GM12878 (cell line): Measurements from ENCODE around the gene TLCD5. TPM values are rescaled to one million over a fixed set of nuclear protein-coding genes. Genes with fewer than 3 reads are reported as not detected.
A peak's percentile ranks its signal among the peaks of the same experiment; 100 is the strongest.

Experiments
- BCL11A ChIP-seq: IDR thresholded peaks from 2 replicates; pipeline ENCODE4 v1.6.1; 2011; ENCODE audit warnings: low read depth, low read length
- BCLAF1 ChIP-seq: fragments of 450-650 bp; IDR thresholded peaks from 2 replicates; pipeline ENCODE4 v1.6.1; 2017; ENCODE audit warnings: antibody characterized with exemption, mild to moderate bottlenecking, moderate library complexity
- BHLHE40 ChIP-seq, 2 experiments: fragments of 450-650 bp in 1 of 2; IDR thresholded peaks; 2 replicates each; pipeline ENCODE4 v1.6.1; 2011 to 2017; ENCODE audit warnings: low read depth in 2 of 2, borderline replicate concordance in 1 of 2, improper control_type of control experiment in 1 of 2, low read length in 1 of 2, mild to moderate bottlenecking in 1 of 2
- CEBPZ ChIP-seq: fragments of 150-350 bp; IDR thresholded peaks from 2 replicates; pipeline ENCODE4 v1.6.1; 2016; ENCODE audit warnings: low read depth, low read length
- CHD2 ChIP-seq: IDR thresholded peaks from 2 replicates; pipeline ENCODE4 v1.6.1; 2011; ENCODE audit warnings: low read depth, low read length, improper control_type of control experiment, borderline replicate concordance
- E2F4 ChIP-seq: IDR thresholded peaks from 2 replicates; pipeline ENCODE4 v1.6.1; 2012; ENCODE audit warnings: low read depth, low read length, improper control_type of control experiment
- E2F8 ChIP-seq: fragments of 450-650 bp; IDR thresholded peaks from 2 replicates; pipeline ENCODE4 v1.6.1; 2018; ENCODE audit warnings: mild to moderate bottlenecking, low read depth, moderate library complexity; ENCODE audit not compliant: partially characterized antibody
- E4F1 ChIP-seq: fragments of 450-650 bp; IDR thresholded peaks from 2 replicates; pipeline ENCODE4 v1.6.1; 2018; ENCODE audit warnings: borderline replicate concordance, mild to moderate bottlenecking; ENCODE audit not compliant: partially characterized antibody
- EED ChIP-seq: sonication (generic); IDR thresholded peaks from 2 replicates; pipeline ENCODE4 v1.6.1; 2016; ENCODE audit warnings: antibody characterized with exemption, low read depth
- FOS ChIP-seq: IDR thresholded peaks from 3 replicates; pipeline ENCODE4 v1.6.1; 2011; ENCODE audit warnings: borderline replicate concordance; ENCODE audit not compliant: insufficient read length; ENCODE audit errors: extremely low read depth
- NBN ChIP-seq: fragments of 450-650 bp; IDR thresholded peaks from 2 replicates; pipeline ENCODE4 v1.6.1; 2016
- NR2C1 ChIP-seq: fragments of 450-650 bp; IDR thresholded peaks from 2 replicates; pipeline ENCODE4 v1.6.1; 2017; ENCODE audit warnings: antibody characterized with exemption, mild to moderate bottlenecking, moderate library complexity
- RCOR1 ChIP-seq: conservative IDR thresholded peaks from 2 replicates; pipeline ENCODE4 v1.6.1; 2012; ENCODE audit warnings: low read depth, low read length, improper control_type of control experiment
- SMARCA5 ChIP-seq: fragments of 450-650 bp; IDR thresholded peaks from 2 replicates; pipeline ENCODE4 v1.6.1; 2017; ENCODE audit warnings: mild to moderate bottlenecking
- STAT1 ChIP-seq: fragments of 450-650 bp; conservative IDR thresholded peaks from 2 replicates; pipeline ENCODE4 v1.6.1; 2014; ENCODE audit warnings: antibody characterized with exemption, mild to moderate bottlenecking
- ZNF207 ChIP-seq: fragments of 450-650 bp; IDR thresholded peaks from 2 replicates; pipeline ENCODE4 v1.6.1; 2014; ENCODE audit warnings: antibody characterized with exemption, mild to moderate bottlenecking, borderline replicate concordance
- ZNF274 ChIP-seq: IDR thresholded peaks from one replicate; pipeline ENCODE4 v1.8.0; 2011; ENCODE audit not compliant: insufficient read length, insufficient read depth
- polyA plus RNA-seq, 11 experiments: library from polyadenylated mRNA; depleted of rRNA in 4 of 11; unstranded in 6 of 11; stranded (reverse) in 5 of 11; fragments of >200 nt; fragmentation: Nextera tagmentation in 4 of 11; fragmentation: Illumina TruSeq in 1 of 11; extraction: Ambion mirVana in 4 of 11; extraction: Trizol in 1 of 11; gene quantifications; 1 replicate in 1 of 11; 2 replicates in 10 of 11; pipeline versions ENCODE4 v1.2.1 to v1.2.3, GENCODE V29; 2011 to 2016; ENCODE audit warnings: inconsistent platforms in 2 of 11, missing spikeins in 2 of 11, low read depth in 1 of 11
- total RNA-seq, 4 experiments: library from RNA; depleted of rRNA in 3 of 4; stranded (reverse); fragments of >200 nt in 3 of 4; fragmentation: Illumina TruSeq in 1 of 4; extraction: Trizol in 1 of 4; gene quantifications; 2 replicates each; pipeline versions ENCODE4 v1.2.1 to v1.2.3, GENCODE V29; 2013 to 2021

TLCD5 gene
- total and polyA plus RNA-seq, 10 of the 15 experiments (the other 5 are each of a cell fraction or from before 2014, with no cell fraction given): 2.4 to 13.3 (median 3.2) TPM

GRCh38 chr11:120344302-120345004 is 19.4 kb downstream of the TLCD5 start (continued):
- TF ChIP-seq BCLAF1 (no peak), EED (peak; percentile 92), CHD2 (0 out of 2 replicates have a peak, but pooled peaks have one; percentile 39), STAT1 (no peak), CEBPZ (no peak), RCOR1 (no peak), SMARCA5 (no peak), NR2C1 (no peak), FOS (no peak), BHLHE40 (IDR thresholded peaks at IDR 0.05; ENCODE audit: borderline replicate concordance in 1 of 2, low read depth in 2 of 2, low read length in 1 of 2) (peak; percentile 63 to 70; a peak in 3 of 4 replicates), ZNF274 (no peak), E4F1 (no peak), E2F8 (no peak), NBN (peak; percentile 64), E2F4 (no peak), BCL11A (peak; percentile 76), ZNF207 (no peak)
